Measurements from ENCODE around the gene COMP.

Gene COMP

DNA sequence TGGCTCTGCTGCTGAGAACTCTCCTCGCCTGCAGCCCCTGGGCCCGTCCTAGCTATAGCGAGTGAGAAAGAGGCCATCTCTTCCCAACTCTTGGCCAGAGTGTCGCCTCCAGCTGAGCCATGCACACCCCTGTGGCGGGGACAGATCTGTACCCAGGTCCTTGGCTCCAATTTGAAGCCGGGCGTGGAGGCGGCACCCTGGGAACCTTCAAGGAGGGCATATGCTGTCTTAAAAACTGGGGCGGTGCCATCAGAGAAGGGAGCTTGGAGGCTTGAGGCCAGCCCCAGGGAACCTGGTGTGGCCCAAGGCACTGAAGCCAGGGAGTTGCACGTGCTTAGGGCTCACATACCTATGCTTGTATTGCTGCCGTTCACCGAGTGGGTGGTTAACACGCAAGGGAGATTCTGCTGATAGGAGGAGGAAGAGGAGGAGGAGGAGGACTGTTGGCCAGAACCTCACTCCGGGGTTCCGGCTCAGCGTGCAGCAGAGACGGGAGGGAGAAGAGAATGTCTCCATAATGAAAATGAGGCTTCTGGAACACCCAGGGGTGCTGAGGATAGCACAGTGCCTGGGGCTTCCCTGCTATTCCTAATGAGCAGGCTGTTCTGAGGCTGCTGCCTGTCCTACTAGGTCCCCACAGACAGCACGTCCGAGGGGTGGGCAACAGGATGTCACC, 40.7 kb downstream of the COMP start:
- DNase-seq (ENCODE audit: insufficient read length, low spot score) (no peak), FAIRE-seq (no peak)
- TF ChIP-seq, protein P1, sequence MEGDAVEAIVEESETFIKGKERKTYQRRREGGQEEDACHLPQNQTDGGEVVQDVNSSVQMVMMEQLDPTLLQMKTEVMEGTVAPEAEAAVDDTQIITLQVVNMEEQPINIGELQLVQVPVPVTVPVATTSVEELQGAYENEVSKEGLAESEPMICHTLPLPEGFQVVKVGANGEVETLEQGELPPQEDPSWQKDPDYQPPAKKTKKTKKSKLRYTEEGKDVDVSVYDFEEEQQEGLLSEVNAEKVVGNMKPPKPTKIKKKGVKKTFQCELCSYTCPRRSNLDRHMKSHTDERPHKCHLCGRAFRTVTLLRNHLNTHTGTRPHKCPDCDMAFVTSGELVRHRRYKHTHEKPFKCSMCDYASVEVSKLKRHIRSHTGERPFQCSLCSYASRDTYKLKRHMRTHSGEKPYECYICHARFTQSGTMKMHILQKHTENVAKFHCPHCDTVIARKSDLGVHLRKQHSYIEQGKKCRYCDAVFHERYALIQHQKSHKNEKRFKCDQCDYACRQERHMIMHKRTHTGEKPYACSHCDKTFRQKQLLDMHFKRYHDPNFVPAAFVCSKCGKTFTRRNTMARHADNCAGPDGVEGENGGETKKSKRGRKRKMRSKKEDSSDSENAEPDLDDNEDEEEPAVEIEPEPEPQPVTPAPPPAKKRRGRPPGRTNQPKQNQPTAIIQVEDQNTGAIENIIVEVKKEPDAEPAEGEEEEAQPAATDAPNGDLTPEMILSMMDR (IDR thresholded peaks at IDR 0.05; ENCODE audit: insufficient read depth, missing control alignments): no peak

DNA sequence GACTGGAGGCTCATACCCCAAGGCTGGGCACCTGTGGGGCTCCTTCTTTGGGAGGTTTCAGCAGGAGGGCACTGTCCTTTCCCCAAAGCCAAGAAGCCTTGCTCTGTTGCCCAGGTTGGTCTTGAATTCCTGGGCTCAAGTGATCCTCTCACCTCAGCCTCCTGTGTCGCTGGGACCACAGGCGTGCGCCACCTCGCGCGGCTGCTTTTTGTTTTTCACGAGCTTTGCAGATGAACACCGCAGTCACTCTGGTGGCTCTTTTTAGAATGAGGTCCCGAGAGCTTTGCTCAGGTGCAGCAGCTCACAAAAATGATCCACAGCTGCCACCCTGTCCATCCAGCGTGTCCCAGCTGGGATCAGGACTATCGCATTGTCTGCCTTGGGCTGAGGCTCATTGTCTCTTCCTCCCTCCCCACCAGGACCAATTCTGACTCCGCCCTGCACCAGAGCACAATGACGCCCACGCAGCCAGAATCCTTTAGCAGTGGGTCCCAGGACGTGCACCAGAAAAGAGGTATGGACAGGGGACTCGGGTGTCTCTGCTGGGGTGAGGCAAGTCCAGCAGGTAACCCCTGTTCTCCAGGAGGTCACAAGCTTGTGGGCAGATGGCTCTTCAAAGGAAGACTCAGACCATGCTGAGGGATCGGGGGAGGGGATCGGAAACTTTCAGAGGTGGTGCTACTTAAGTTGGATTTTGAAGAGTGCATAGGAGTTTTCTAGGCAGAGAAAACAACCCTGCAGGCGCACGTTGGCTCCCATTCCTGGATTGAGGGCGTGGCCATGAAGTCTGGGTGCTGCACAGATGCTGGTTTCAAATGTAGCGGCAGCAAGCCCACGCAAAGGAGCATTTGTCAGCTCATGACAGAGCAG, 41.5 kb downstream of the COMP start:
- TF ChIP-seq, protein P1 (IDR thresholded peaks at IDR 0.05; ENCODE audit: insufficient read depth, missing control alignments): no peak
- FAIRE-seq (no peak), DNase-seq (ENCODE audit: insufficient read length, low spot score) (no peak)

DNA sequence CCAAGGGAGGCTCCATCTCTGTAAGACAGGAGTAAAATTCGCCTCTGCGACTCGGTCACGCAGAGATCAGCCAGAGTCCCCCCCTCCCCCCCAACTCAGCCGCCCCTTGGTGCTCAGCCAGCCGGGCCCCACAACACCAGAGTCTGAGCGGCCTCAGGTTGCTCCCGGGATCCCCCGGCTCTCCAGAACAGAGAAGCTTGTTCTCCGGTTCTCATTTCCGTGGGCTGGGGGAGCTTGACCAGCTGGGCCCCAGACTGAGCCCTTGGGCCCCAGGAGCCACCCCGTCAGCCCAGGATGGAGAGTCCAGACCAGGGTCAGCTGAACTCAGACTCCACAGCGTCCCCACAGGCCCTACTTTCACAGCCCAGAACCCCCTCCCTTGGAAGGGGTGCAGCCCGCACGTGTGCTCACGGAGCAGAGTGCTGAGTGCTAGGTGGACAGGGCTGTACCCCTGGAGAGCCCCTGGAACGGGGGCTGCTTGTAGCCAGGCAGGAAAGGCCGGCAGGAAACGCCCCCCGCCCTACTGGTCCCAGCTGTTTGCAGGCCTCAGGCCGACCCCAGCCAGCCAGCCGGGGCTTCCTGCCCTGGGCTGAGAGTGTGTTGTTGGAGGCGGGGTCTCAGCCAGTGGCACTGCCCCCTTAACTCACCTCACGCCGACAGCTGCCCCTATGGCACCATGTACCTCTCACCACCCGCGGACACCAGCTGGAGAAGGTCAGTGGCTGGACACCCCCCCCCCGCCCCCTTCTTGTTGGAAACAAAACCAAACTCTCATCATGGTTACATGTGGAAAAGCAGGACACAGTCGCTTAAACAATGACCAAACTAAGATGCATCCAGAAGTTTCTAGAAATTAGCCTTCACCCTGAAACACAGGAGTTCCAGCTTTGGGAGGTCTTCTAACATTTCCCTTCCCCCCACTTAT, 44.4 kb downstream of the COMP start:
- TF ChIP-seq, protein P1 (IDR thresholded peaks at IDR 0.05; ENCODE audit: insufficient read depth, missing control alignments): no peak
- FAIRE-seq (no peak), DNase-seq (ENCODE audit: insufficient read length, low spot score) (no peak)

DNA sequence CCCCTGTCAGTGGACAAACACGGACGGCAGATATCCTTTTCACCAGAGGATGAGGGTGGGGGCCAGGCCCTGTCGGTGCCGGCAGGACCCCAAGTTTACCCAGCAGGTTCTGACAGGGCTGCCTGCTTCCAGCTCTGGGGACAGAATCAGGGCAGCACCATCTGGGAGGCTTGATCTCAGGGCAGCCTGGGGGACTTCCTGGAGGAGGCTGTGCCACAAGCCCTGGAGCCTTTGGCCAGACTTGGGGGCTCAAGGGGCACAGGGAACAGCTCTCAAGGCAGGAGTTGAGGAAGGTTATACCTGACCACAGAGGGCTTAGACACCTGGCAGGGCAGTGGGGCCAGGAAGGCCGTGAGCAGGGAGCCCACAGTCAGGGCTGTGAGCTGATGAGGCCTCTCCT, 45.2 kb downstream of the COMP start:
- TF ChIP-seq, protein P1 (IDR thresholded peaks at IDR 0.05; ENCODE audit: insufficient read depth, missing control alignments): no peak
- FAIRE-seq (no peak), DNase-seq (ENCODE audit: insufficient read length, low spot score) (no peak)

DNA sequence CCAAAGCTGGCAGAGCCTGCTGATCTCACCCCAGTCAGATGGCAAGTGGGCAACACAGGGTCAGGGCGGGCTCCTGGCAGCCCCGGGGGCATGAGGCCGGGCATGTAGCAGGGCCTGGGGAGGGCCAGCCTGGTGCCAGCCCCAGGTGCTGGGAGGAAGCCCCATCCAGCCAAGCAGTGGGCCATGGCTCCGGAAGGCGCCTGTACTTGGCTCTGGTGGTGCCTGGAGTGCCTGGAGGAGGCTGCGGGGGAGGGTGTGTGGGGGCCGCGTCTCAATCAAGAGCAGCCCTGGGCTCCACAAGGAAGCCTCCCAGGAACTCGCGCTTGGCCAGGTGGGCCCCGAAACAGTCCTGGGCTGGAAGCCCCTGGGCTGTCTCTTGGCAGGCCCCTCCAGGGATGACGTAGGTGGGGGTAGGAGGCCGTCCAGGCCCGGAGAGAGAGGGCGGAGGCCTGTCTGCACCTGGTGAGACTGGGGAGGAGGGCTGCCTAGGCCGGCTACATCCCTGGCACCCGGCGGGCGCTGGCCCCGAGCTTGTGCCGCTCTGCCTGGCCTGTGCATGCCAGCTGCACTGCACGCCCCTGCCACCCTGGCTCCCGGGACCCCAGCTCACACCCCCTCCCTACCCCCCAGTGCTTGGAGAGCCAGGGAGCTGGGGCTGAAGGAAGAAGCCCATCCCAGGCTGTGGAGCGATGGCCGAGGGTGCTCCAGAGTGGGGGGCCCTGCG, 45.9 kb downstream of the COMP start:
- DNase-seq (ENCODE audit: insufficient read length, low spot score) (no peak), FAIRE-seq (no peak)
- TF ChIP-seq, protein P1 (IDR thresholded peaks at IDR 0.05; ENCODE audit: insufficient read depth, missing control alignments): no peak

DNA sequence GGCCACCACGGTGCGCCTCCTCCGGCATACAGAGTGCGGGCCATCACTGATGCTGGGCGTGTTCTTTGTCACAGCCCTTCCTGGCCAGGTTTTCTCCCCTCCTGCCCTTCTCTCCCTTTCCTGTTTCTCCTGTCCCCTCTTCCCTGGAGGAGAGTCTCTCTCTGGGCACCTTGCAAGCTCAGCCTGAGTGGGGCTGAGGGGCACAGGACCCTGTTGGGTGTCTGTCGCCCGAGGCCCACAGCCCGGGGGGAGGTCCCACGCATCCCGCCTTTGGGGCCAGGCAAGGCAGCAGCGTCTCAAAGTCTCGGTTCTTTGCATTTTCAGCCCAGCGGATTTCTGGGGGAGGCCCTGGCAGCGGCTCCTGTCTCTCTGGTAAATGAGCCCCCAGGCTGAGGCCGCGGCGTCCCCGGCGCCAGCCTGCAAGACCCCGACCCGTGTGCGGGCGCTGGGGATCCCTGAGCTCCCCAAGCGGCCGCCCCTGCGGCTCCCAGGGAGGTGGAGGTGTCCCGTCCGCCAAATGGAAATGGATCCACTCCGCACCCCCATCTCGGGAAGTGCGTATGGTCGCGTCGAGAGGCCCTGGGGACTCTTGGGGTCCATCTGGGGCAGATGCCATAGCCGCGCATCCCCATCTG, 47.2 kb downstream of the COMP start:
- TF ChIP-seq, protein P1 (IDR thresholded peaks at IDR 0.05; ENCODE audit: insufficient read depth, missing control alignments): no peak
- FAIRE-seq: no peak
- no peak for DNase-seq (ENCODE audit: insufficient read length, low spot score)

All from D721Med (cell line).